Measurements from ENCODE around the gene GAGE2A. TPM values are rescaled to one million over a fixed set of nuclear protein-coding genes. Genes with fewer than 3 reads are reported as not detected.
"Not testable (repeated sequence)": the region's sequence is repeated elsewhere in the genome, so short reads cannot be mapped to it uniquely, and the experiment has no call there.

The GAGE2A gene
- 10 to 100 TPM in 1 of 2 donors, 1 to 10 TPM in 1; 4.9 to 28.8 TPM for total RNA-seq
- polyA plus RNA-seq (ENCODE audit: insufficient read depth, low read depth, low replicate concordance), result 54.4 TPM
- long read RNA-seq, donor 1, transcript GAGE2A-201 (5 exons, 528 nt), result major isoform, 31 of 31 reads
- long read RNA-seq, donor 1, partial matches to known transcripts, result 0 of 31 reads
- long read RNA-seq, donor 1, other reads (novel, unspliced or antisense), result 0 of 31 reads
- long read RNA-seq, donor 2, transcript GAGE2A-201 (5 exons, 528 nt), result major isoform, 64 of 64 reads
- long read RNA-seq, donor 2, partial matches to known transcripts, result 0 of 64 reads
- long read RNA-seq, donor 2, other reads (novel, unspliced or antisense), result 0 of 64 reads

GRCh38 chrX:49589196-49589595 is at the start of gene GAGE2A:
Gene GAGE2A (plus strand): TSS chrX:49589496. CDS start chrX:49590651, 1,155 bp downstream.
- H3K27me3 ChIP-seq; H3K36me3 ChIP-seq (ENCODE audit: low read depth, missing control alignments); H3K27ac ChIP-seq; H3K4me3 ChIP-seq; H3K4me1 ChIP-seq; H3K9me3 ChIP-seq; intact Hi-C loops (cut with DNase I; ENCODE audit: low total_unique reads); DNase-seq: not testable (repeated sequence)
- WGBS, 2 donors, result no CpG with 5 or more reads among the region's 16 CpGs

- H3K9me3 ChIP-seq; H3K36me3 ChIP-seq (ENCODE audit: low read depth, missing control alignments); H3K4me3 ChIP-seq; H3K4me1 ChIP-seq; DNase-seq; intact Hi-C loops (cut with DNase I; ENCODE audit: low total_unique reads); H3K27me3 ChIP-seq; H3K27ac ChIP-seq: not testable (repeated sequence)
- no CpG with 5 or more reads among the region's 16 CpGs for WGBS, 2 donors
Measured at GRCh38 chrX:49541433-49541832, 47.9 kb upstream of the GAGE2A start, which contains the start of gene GAGE12D. Gene GAGE12D (plus strand): TSS chrX:49541733. CDS start chrX:49542888, 1,155 bp downstream.

DNA sequence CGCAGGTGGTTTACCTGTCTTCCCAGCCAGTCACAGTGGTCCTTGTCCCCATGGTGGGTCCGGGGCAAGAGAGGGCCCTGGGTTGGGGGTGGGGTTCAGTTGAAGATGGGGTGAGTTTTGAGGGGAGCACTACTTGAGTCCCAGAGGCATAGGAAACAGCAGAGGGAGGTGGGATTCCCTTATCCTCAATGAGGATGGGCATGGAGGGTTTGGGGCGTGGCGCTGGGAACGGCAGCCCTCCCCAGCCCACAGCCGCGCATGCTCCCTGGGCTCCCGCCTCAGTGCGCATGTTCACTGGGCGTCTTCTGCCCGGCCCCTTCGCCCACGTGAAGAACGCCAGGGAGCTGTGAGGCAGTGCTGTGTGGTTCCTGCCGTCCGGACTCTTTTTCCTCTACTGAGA is 38.3 kb upstream of the GAGE2A start, which contains the start of gene GAGE12E:
TSS of gene GAGE12E (plus strand) at position 301 of the 400 bp plus-strand sequence. CDS start 1,155 bp downstream, outside the sequence.
- H3K27me3 ChIP-seq; H3K27ac ChIP-seq; H3K4me1 ChIP-seq; H3K4me3 ChIP-seq; H3K36me3 ChIP-seq (ENCODE audit: low read depth, missing control alignments); intact Hi-C loops (cut with DNase I; ENCODE audit: low total_unique reads); H3K9me3 ChIP-seq; DNase-seq: not testable (repeated sequence)
- WGBS, 2 donors, result no CpG with 5 or more reads among the region's 16 CpGs

GRCh38 chrX:49560542-49560941 is 28.8 kb upstream of the GAGE2A start, which contains the start of gene GAGE12F:
Gene GAGE12F (plus strand): TSS chrX:49560842. CDS start chrX:49561997, 1,155 bp downstream.
- H3K4me1 ChIP-seq; H3K27me3 ChIP-seq; DNase-seq; intact Hi-C loops (cut with DNase I; ENCODE audit: low total_unique reads); H3K4me3 ChIP-seq; H3K9me3 ChIP-seq; H3K27ac ChIP-seq; H3K36me3 ChIP-seq (ENCODE audit: low read depth, missing control alignments): not testable (repeated sequence)
- no CpG with 5 or more reads among the region's 16 CpGs for WGBS, 2 donors

- DNase-seq; H3K9me3 ChIP-seq; intact Hi-C loops (cut with DNase I; ENCODE audit: low total_unique reads); H3K4me1 ChIP-seq; H3K4me3 ChIP-seq; H3K36me3 ChIP-seq (ENCODE audit: low read depth, missing control alignments); H3K27me3 ChIP-seq; H3K27ac ChIP-seq: not testable (repeated sequence)
- no CpG with 5 or more reads among the region's 11 CpGs for WGBS, 2 donors
Measured at GRCh38 chrX:49568728-49569127, 20.6 kb upstream of the GAGE2A start.

DNA sequence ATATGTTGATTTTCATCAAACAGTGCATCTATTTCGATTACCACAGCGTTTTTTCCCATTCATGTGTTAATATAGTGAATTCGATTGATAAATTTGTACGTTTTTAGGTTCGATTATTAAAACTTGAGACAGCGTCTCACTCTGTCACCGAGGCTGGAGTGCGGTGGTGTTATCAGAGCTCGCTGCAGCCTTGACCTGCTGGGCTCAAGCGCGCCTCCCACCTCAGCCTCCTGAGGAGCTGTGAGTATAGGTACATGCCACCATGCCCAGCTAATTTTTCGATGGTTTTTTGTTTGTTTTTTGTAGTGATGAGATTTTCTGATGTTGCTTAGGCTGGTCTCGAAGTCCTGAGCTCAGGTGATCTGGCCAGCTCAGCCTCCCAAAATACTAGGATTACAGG is 20.1 kb upstream of the GAGE2A start:
- H3K9me3 ChIP-seq; H3K4me3 ChIP-seq; H3K36me3 ChIP-seq (ENCODE audit: low read depth, missing control alignments); DNase-seq; H3K4me1 ChIP-seq; H3K27ac ChIP-seq; intact Hi-C loops (cut with DNase I; ENCODE audit: low total_unique reads); H3K27me3 ChIP-seq: not testable (repeated sequence)
- 85% methylated on average over 9 of the region's 13 CpGs; no CpG with 5 or more reads in 1 of the 2 donors for WGBS, 2 donors

GRCh38 chrX:49570100-49570499 is 19.2 kb upstream of the GAGE2A start, which contains the start of gene GAGE12G:
Gene GAGE12G (plus strand): TSS chrX:49570400. CDS start chrX:49571555, 1,155 bp downstream.
- H3K27ac ChIP-seq; H3K27me3 ChIP-seq; H3K9me3 ChIP-seq; H3K36me3 ChIP-seq (ENCODE audit: low read depth, missing control alignments); H3K4me1 ChIP-seq; DNase-seq; intact Hi-C loops (cut with DNase I; ENCODE audit: low total_unique reads); H3K4me3 ChIP-seq: not testable (repeated sequence)
- WGBS, 2 donors, result no CpG with 5 or more reads among the region's 16 CpGs

- H3K27me3 ChIP-seq; DNase-seq; H3K4me3 ChIP-seq; H3K9me3 ChIP-seq; intact Hi-C loops (cut with DNase I; ENCODE audit: low total_unique reads); H3K27ac ChIP-seq; H3K4me1 ChIP-seq; H3K36me3 ChIP-seq (ENCODE audit: low read depth, missing control alignments): not testable (repeated sequence)
- WGBS, 2 donors, result no CpG with 5 or more reads among the region's 16 CpGs
Measured at GRCh38 chrX:49579649-49580048, 9.6 kb upstream of the GAGE2A start, which contains the start of gene GAGE12H. Gene GAGE12H (plus strand): TSS chrX:49579949. CDS start chrX:49581104, 1,155 bp downstream.

GRCh38 chrX:49589769-49590478 is 628 bp downstream of the GAGE2A start:
- H3K36me3 ChIP-seq (ENCODE audit: low read depth, missing control alignments); H3K27ac ChIP-seq; H3K9me3 ChIP-seq; H3K27me3 ChIP-seq; H3K4me3 ChIP-seq; H3K4me1 ChIP-seq; intact Hi-C loops (cut with DNase I; ENCODE audit: low total_unique reads): not testable (repeated sequence)
- 70 to 79% methylated on average over 12 to 30 of the region's 37 CpGs for WGBS, 2 donors
- peak; percentile 23 for DNase-seq

DNA sequence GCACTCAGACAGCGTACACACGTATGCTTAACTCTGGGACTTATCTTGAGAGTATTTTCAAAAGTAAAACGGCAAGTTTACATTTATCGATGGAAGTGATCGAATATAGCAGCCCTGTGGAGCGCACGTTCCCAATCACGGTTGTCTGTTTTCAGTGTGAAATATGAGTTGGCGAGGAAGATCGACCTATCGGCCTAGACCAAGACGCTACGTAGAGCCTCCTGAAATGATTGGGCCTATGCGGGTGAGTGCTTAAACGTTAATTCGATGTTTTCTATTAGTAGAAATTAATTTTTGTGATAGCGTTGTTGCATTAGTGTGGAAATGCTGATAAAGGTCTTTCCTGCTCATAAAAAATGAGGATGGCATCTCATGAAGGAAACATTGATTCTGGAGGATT is 1.2 kb downstream of the GAGE2A start:
- WGBS, 2 donors, result 66 to 67% methylated on average over 14 to 15 of the region's 17 CpGs
- H3K9me3 ChIP-seq; H3K4me3 ChIP-seq; DNase-seq; H3K4me1 ChIP-seq; H3K36me3 ChIP-seq (ENCODE audit: low read depth, missing control alignments); H3K27ac ChIP-seq; H3K27me3 ChIP-seq; intact Hi-C loops (cut with DNase I; ENCODE audit: low total_unique reads): not testable (repeated sequence)

DNA sequence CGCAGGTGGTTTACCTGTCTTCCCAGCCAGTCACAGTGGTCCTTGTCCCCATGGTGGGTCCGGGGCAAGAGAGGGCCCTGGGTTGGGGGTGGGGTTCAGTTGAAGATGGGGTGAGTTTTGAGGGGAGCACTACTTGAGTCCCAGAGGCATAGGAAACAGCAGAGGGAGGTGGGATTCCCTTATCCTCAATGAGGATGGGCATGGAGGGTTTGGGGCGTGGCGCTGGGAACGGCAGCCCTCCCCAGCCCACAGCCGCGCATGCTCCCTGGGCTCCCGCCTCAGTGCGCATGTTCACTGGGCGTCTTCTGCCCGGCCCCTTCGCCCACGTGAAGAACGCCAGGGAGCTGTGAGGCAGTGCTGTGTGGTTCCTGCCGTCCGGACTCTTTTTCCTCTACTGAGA is 9.4 kb downstream of the GAGE2A start, which contains the start of gene GAGE1:
TSS of gene GAGE1 (plus strand) at position 301 of the 400 bp plus-strand sequence. CDS start 1,155 bp downstream, outside the sequence.
- intact Hi-C loops (cut with DNase I; ENCODE audit: low total_unique reads); H3K36me3 ChIP-seq (ENCODE audit: low read depth, missing control alignments); DNase-seq; H3K4me3 ChIP-seq; H3K27ac ChIP-seq; H3K4me1 ChIP-seq; H3K9me3 ChIP-seq; H3K27me3 ChIP-seq: not testable (repeated sequence)
- no CpG with 5 or more reads among the region's 16 CpGs for WGBS, 2 donors

Measured in testis (tissue), 5 donors.